Heart left ventricle (tissue), 16 donors: ENCODE data around the gene HOXD8. TPM values are rescaled to one million over a fixed set of nuclear protein-coding genes. Genes with fewer than 3 reads are reported as not detected.

Experiments used
- ATAC-seq, 4 donors: fragments of 200-7000 bp; cut with Tn5 transposase; one replicate each; pipeline ENCODE4 v1.9.1; 2020 to 2022; ENCODE audit warnings: moderate library complexity in 4 of 4, mild to moderate bottlenecking in 3 of 4, moderate number of reproducible peaks in 1 of 4
- DNase-seq, 5 donors: peaks; one replicate each; pipeline ENCODE4 v3.0.0-alpha.2; 2020
- H3K27ac ChIP-seq, 12 donors: fragments of 200-600 bp; sonication (generic) in 4 of 12; one replicate each; pipeline versions ENCODE4 v1.5.0 to v1.8.0; 2016 to 2022; ENCODE audit warnings: mild to moderate bottlenecking in 2 of 12
- H3K27me3 ChIP-seq, 9 donors: fragments of 200-600 bp; sonication (generic) in 2 of 9; one replicate each; pipeline versions ENCODE4 v1.5.1 to v1.8.0; 2016 to 2022; ENCODE audit warnings: mild to moderate bottlenecking in 3 of 9
- H3K36me3 ChIP-seq, 9 donors: fragments of 200-600 bp; sonication (generic) in 2 of 9; one replicate each; pipeline versions ENCODE4 v1.5.0 to v1.8.0; 2018 to 2022; ENCODE audit warnings: mild to moderate bottlenecking in 2 of 9
- H3K4me1 ChIP-seq, 12 donors: fragments of 200-600 bp; sonication (generic) in 4 of 12; one replicate each; pipeline versions ENCODE4 v1.5.0 to v1.8.0; 2016 to 2022; ENCODE audit warnings: mild to moderate bottlenecking in 3 of 12
- H3K4me3 ChIP-seq, 12 donors: fragments of 200-600 bp; sonication (generic) in 4 of 12; one replicate each; pipeline versions ENCODE4 v1.5.0 to v1.8.0; 2017 to 2022; ENCODE audit warnings: mild to moderate bottlenecking in 9 of 12, moderate library complexity in 4 of 12
- H3K9me3 ChIP-seq, 12 donors: fragments of 200-600 bp; sonication (generic) in 4 of 12; one replicate each; pipeline versions ENCODE4 v1.5.0 to v1.8.0; 2016 to 2022; ENCODE audit warnings: mild to moderate bottlenecking in 1 of 12
- POLR2A ChIP-seq, 2 donors: fragments of 450-650 bp; IDR thresholded peaks; one replicate each; pipeline ENCODE4 v1.6.1; 2017; ENCODE audit warnings: antibody characterized with exemption in 2 of 2, mild to moderate bottlenecking in 2 of 2, moderate library complexity in 2 of 2
- WGBS, 4 donors: extraction: QIAGEN DNeasy Blood & Tissue Kit in 2 of 4; methylation state at CpG; one replicate each; pipeline versions ENCODE4 v1.1.5 to v1.1.7; 2013 to 2018; 5-methylcytosine and 5-hydroxymethylcytosine counted together
- intact Hi-C, 10 donors: fragments of 100-400 bp; cut with DNase I; formaldehyde crosslinking; loops; one replicate each; pipeline versions ENCODE4 v1.11.1 to v1.14.2; 2022
- polyA plus RNA-seq, 2 donors: library from polyadenylated mRNA; stranded (reverse); fragments of 200-250 nt; gene quantifications; one replicate each; pipeline ENCODE4 v1.2.3, GENCODE V29; 2013
- total RNA-seq, 9 donors: library from RNA; depleted of rRNA in 2 of 9; stranded (reverse); fragments of >200 nt in 2 of 9; fragmentation: NEBNext Ultra II Directional in 3 of 9; extraction: Animal tissue kit (Norgen Biotek cat#: 25700) in 3 of 9; gene quantifications; one replicate each; pipeline versions ENCODE4 v1.1.0 to v1.2.4, GENCODE V29; 2016 to 2023
- TF ChIP-seq, protein P1 (sequence below), 12 donors: fragments of 200-600 bp; sonication (generic) in 4 of 12; IDR thresholded peaks; one replicate each; pipeline versions ENCODE4 v1.5.0 to v1.8.0; 2018 to 2022; ENCODE audit warnings: antibody characterized with exemption in 12 of 12, mild to moderate bottlenecking in 5 of 12
- donor health status: ischemic (EF 13 %, LVEDD 7.1; RV severe dilation, severe dysfunction).
- donor health status: healthy with polysubstance abuse.
- donor health status: DM: no; HTN: yes; CAD: no.
- donor health status: DM: no; HTN: no; CAD: no.
- donor health status: ischemic (EF 25% LVEDD 6.9; RV normal size, moderate dysfunction).
- donor health status: ischemic (EF 25% LVEDD 5.7; RV mildly dilated, moderate dysfunction).
- donor health status: healthy.
- donor health status: DM: yes; HTN: yes; CAD: no.
- donor health status: ischemic (EF 35%, LVEDD 5.7; RV mildly dilated, moderate dysfunction).
- donor health status: nonischemic (EF 11% LVEDD 7.7; RV severe dilation, severe dysfunction).
- donor health status: DM: yes; HTN: yes; CAD: no.
- donor health status: PGD.
- donor health status: ischemic (EF 29% LVEDD 5.4; RV normal size, mild dysfunction).
- donor health status: nonischemic (EF 23%, LVEDD 6.1; RV moderate dilation, normal function).

HOXD8 gene
- total and polyA plus RNA-seq, 11 donors, result 0.21 to 1.8 (median 0.53) TPM

DNA sequence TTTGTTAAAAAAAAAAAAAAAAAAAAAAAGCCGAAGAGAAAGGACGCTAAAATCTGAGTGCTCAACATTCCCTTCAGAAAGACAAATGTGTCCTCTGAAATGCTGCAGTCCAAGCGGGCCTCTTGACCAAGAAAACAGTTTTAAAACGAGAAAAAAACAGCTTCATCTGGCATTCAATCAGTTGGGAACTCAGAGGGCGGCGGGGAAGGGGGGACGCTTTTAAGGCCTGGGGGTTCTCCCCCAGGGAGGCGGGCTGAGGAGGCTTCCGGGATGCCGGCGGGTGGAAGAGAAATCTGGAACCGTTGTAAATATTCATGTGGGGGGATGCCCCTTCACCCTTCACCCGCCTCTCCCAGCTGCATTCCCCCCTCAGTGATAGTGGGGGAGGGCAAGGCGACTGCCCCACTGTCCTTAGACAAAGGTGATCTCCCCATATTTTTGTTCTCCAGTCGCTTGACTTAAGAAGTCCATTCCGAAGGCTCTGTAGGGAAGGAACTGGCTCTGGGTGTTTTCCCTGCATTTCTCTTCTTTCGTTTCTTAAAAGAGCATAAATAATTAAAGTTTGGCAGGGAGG is 25.7 kb upstream of the HOXD8 start:
- ATAC-seq, result no peak
- H3K36me3 ChIP-seq, result no peaks in the 10 kb centered on the region
- peak overlapping the region in 1 of 12 donors; percentile 90 for H3K27ac ChIP-seq
- intact Hi-C loops, result no loop called here
- peaks cover 0 to 50% (median 9%) of the 10 kb centered on the region in 12 donors for H3K4me1 ChIP-seq
- DNase-seq, result peak in 1 of 5 donors; percentile 3
- TF ChIP-seq, protein P1, sequence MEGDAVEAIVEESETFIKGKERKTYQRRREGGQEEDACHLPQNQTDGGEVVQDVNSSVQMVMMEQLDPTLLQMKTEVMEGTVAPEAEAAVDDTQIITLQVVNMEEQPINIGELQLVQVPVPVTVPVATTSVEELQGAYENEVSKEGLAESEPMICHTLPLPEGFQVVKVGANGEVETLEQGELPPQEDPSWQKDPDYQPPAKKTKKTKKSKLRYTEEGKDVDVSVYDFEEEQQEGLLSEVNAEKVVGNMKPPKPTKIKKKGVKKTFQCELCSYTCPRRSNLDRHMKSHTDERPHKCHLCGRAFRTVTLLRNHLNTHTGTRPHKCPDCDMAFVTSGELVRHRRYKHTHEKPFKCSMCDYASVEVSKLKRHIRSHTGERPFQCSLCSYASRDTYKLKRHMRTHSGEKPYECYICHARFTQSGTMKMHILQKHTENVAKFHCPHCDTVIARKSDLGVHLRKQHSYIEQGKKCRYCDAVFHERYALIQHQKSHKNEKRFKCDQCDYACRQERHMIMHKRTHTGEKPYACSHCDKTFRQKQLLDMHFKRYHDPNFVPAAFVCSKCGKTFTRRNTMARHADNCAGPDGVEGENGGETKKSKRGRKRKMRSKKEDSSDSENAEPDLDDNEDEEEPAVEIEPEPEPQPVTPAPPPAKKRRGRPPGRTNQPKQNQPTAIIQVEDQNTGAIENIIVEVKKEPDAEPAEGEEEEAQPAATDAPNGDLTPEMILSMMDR (IDR thresholded peaks at IDR 0.05), result no peak
- TF ChIP-seq POLR2A (IDR thresholded peaks at IDR 0.05), result no peak
- 3 to 7% (median 5%) methylated on average over 17 of the region's 17 CpGs for WGBS, 4 donors
- no peaks in the 10 kb centered on the region for H3K9me3 ChIP-seq
- peaks cover 88 to 99% (median 96%) of the 10 kb centered on the region in 9 donors for H3K27me3 ChIP-seq
- H3K4me3 ChIP-seq, result peak overlapping the region in 2 of 12 donors; percentile 4 to 5

DNA sequence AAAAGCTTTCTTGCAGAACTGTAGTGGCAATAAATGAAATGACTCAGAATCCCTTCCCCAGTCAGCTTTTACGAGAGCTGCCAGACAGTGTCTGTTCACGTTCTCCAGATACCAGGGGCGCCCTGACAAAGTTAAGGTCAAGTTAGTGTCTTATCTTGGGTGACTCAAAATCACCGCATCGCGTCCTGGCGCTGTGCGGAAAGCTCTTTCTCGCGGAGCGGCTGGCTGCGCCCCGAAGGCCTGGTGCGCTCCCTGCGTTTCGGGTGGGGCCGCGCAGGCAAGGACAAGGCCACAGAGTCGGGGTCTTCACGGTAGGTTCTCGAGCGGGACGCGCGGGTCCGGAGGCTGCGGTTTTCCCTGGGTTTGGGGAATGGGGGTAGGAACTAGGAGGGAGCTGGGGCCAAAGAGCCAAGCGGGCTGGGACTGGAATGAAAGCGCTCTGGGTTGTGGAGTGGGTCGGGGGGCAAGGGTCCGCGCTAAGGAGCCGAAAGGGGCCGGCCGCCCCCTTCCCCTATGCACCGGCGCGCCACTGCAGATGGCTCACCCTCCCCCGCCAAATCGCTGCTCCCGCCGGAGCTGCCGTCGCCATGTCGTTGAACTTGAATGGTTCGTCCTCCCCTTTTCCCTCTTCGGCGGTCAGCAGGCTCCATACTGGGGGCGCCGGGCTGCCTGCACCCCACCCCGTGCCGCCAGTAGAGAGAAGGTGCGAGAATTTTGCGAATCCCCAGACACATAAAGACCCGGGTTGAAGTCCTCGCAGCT is 25.0 kb upstream of the HOXD8 start:
- H3K4me3 ChIP-seq, result peak overlapping the region in 2 of 12 donors; percentile 4 to 11
- ATAC-seq (no peak), DNase-seq (peak in 1 of 5 donors; percentile 15)
- intact Hi-C loops, result no loop called here
- no peaks in the 10 kb centered on the region for H3K9me3 ChIP-seq
- H3K36me3 ChIP-seq, result no peaks in the 10 kb centered on the region
- 2 to 4% (median 2%) methylated on average over 50 to 56 of the region's 56 CpGs for WGBS, 4 donors
- H3K27ac ChIP-seq, result peak overlapping the region in 1 of 12 donors; percentile 90
- peaks cover 87 to 99% (median 96%) of the 10 kb centered on the region in 9 donors for H3K27me3 ChIP-seq
- no peak for TF ChIP-seq POLR2A (IDR thresholded peaks at IDR 0.05)
- TF ChIP-seq, protein P1 (IDR thresholded peaks at IDR 0.05), result no peak
- H3K4me1 ChIP-seq, result peaks cover 0 to 55% (median 10%) of the 10 kb centered on the region in 12 donors

DNA sequence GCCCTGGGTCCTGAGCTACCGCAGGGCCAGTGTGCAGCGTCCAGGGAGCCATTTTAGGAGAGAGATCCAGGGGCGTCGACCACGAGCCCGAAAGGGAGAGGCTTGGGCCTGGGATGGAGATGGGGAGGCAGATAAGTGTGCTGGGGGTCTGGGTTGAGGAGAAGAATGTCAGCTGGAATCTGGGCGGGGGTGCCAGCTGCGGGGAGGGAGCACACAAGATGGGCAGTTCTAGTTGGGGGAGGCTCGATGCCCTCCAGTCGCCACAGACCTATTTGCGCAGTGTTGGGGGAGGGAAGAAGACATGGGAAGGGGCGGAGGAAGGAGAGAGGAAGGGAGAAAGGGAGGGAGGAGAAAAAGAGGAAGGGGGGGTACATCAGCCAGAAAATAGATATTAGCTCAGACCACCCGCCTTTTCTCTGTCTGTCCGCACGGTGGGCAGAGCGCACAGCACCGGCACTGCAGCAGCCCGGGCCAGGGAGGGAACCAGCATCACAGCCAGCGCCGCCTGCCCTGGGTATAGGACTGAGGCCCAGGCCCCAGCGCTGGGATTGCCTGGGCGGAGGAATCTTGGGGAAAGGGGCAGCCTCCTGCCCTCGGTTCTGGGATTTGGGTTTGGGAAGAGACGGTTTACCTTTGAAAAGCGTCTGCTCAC is 24.3 kb upstream of the HOXD8 start:
- peaks cover 88 to 99% (median 96%) of the 10 kb centered on the region in 9 donors for H3K27me3 ChIP-seq
- DNase-seq, result peak in 1 of 5 donors; percentile 7
- H3K27ac ChIP-seq, result peak overlapping the region in 1 of 12 donors; percentile 90
- no peak for ATAC-seq
- WGBS, 4 donors, result 4 to 7% (median 5%) methylated on average over 24 to 25 of the region's 25 CpGs
- no peaks in the 10 kb centered on the region for H3K36me3 ChIP-seq
- intact Hi-C loops, result no loop called here
- no peaks in the 10 kb centered on the region for H3K9me3 ChIP-seq
- peaks cover 0 to 48% (median 10%) of the 10 kb centered on the region in 12 donors for H3K4me1 ChIP-seq
- TF ChIP-seq, protein P1 (IDR thresholded peaks at IDR 0.05), result no peak
- no peak for TF ChIP-seq POLR2A (IDR thresholded peaks at IDR 0.05)
- peak overlapping the region in 1 of 12 donors; percentile 11 for H3K4me3 ChIP-seq
